Mucosa of descending colon (tissue), 3 donors: Measurements from ENCODE around the gene SCARB2. TPM values are rescaled to one million over a fixed set of nuclear protein-coding genes. Genes with fewer than 3 reads are reported as not detected.
"Not testable (repeated sequence)": the region's sequence is repeated elsewhere in the genome, so short reads cannot be mapped to it uniquely, and the experiment has no call there.

Experiments used
- ATAC-seq: fragments of 200-7000 bp; cut with Tn5 transposase; one replicate; pipeline ENCODE4 v1.9.1; 2020; ENCODE audit warnings: mild to moderate bottlenecking, moderate library complexity
- DNase-seq, 3 donors: peaks; one replicate each; pipeline ENCODE4 v3.0.0-alpha.2; 2020
- H3K36me3 ChIP-seq: fragments of 200-600 bp; one replicate; pipeline ENCODE4 v1.8.0; 2021; ENCODE audit warnings: low read depth, mild to moderate bottlenecking
- H3K4me1 ChIP-seq: fragments of 200-600 bp; one replicate; pipeline ENCODE4 v1.8.0; 2021; ENCODE audit warnings: low read depth, mild to moderate bottlenecking
- H3K4me3 ChIP-seq: fragments of 200-600 bp; one replicate; pipeline ENCODE4 v1.8.0; 2021; ENCODE audit warnings: mild to moderate bottlenecking
- H3K9me3 ChIP-seq: fragments of 200-600 bp; one replicate; pipeline ENCODE4 v1.8.0; 2021; ENCODE audit warnings: mild to moderate bottlenecking
- CTCF ChIP-seq: fragments of 200-600 bp; IDR thresholded peaks from one replicate; pipeline ENCODE4 v1.8.0; 2022; ENCODE audit warnings: antibody characterized with exemption, mild to moderate bottlenecking
- intact Hi-C, 2 donors: fragments of 100-400 bp; cut with DNase I in 1 of 2; cut with micrococcal nuclease in 1 of 2; formaldehyde crosslinking; loops; one replicate each; pipeline versions ENCODE4 v1.11.0 to v1.11.1; 2022; cut with DNase I, micrococcal nuclease
- total RNA-seq, 3 donors: library from RNA; stranded (reverse); fragmentation: NEBNext Ultra II Directional in 2 of 3; extraction: Animal tissue kit (Norgen Biotek cat#: 25700) in 2 of 3; gene quantifications; one replicate each; pipeline versions ENCODE4 v1.2.1 to v1.2.4, GENCODE V29; 2021 to 2023
- donor health status: DM: no; HTN: no; CAD: no; lungs with moderate emphysema.
- donor health status: DM: no; HTN: no; CAD: no.
- donor health status: DM: no; HTN: yes; CAD: no.

SCARB2 gene
- total RNA-seq, 3 donors from 2014 or later, result 148 to 183 (median 172) TPM

DNA sequence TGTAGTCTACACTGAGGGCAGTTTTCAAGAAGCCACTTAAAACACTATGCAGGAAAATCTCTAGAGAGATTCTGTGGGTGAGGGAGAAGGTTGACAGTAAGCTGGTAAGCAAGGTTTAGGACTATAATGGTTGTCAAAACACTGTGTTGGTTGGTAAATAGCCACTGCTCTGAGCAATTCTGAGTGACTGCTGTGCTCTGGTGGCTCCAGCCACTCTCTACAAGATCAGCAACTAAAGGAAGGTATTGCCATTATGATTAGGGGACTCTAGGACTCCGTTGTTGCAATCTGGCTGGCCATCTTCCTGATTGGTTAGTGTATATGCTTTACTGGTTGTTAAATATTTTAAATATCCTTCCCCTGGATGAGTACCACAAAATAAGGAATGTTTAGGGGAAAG is 32.4 kb upstream of the SCARB2 start:
- DNase-seq (no peak), ATAC-seq (peak; percentile 44)
- H3K4me3 ChIP-seq, result no peak overlapping the region
- H3K4me1 ChIP-seq, result no peaks in the 10 kb centered on the region
- TF ChIP-seq CTCF, result no peak
- intact Hi-C loops, result loop anchor here in 1 of 2 donors (10.0 kb wide), 1 partner anchor 129 kb away; no protein-coding TSS in a partner anchor
- H3K9me3 ChIP-seq, result no peaks in the 10 kb centered on the region
- no peaks in the 10 kb centered on the region for H3K36me3 ChIP-seq

DNA sequence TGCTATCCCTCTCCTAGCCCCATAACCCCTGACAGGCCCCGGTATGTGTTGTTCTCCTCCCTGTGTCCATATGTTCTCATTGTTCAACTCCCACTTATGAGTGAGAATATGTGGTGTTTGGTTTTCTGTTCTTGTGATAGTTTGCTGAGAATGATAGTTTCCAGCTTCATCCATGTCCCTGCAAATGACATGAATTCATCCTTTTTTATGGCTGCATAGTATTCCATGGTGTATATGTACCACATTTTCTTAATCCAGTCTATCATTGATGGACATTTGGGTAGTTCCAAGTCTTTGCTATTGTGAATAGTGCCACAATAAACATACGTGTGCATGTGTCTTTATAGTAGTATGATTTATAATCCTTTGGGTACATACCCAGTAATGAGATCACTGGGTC is 30.3 kb upstream of the SCARB2 start:
- not testable (repeated sequence) for ATAC-seq, H3K36me3 ChIP-seq, H3K9me3 ChIP-seq, DNase-seq, H3K4me1 ChIP-seq, H3K4me3 ChIP-seq
- intact Hi-C loops, result loop anchor here in 1 of 2 donors (10.0 kb wide), 1 partner anchor 131 kb away; no protein-coding TSS in a partner anchor

DNA sequence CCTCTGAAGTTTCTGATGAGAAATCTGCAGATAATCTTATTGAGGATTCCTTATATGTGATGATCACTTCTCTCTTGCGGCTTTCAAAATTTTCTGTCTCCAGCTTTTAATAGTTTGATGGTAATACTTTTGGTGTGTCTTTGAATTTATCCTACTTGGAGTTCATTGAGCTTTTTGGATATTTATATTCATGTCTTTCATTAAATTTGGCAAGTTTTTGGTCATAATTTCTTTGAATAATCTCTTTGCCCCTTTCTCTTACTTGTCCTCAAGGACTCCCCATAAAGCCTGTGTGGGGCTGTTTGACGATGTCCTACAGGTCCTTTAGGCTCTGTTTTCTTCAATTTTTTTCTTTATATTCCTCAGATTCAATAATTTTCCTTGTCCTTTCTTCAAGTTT is 26.6 kb upstream of the SCARB2 start:
- Histone ChIP-seq H3K4me1 (peaks cover 5% of the 10 kb centered on the region), H3K36me3 (no peaks in the 10 kb centered on the region), H3K4me3 (no peak overlapping the region), H3K9me3 (peaks cover 7% of the 10 kb centered on the region)
- ATAC-seq (no peak), DNase-seq (no peak)
- intact Hi-C loops, result loop anchor here in 1 of 2 donors (10.0 kb wide), 1 partner anchor 135 kb away; no protein-coding TSS in a partner anchor
- TF ChIP-seq CTCF, result no peak

DNA sequence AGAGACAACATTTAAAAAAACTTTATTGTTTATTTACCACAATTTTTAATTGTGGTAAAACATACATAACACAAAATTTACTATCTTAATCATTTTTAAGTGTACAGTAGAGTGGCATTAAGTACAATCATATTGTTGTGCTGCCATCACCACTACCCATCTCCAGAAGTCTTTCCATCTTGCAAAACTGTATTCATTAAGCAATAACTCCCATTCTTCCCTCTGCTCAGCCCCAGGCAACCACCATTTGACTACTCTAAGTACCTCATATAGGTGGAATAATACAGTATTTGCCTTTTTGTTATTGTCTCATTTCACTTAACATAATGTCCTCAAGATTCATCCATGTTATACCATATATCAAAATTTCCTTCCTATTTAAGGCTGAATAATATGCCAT is 25.1 kb upstream of the SCARB2 start:
- ATAC-seq (no peak), DNase-seq (no peak)
- H3K36me3 ChIP-seq, result no peaks in the 10 kb centered on the region
- intact Hi-C loops, result no loop called here
- peaks cover 7% of the 10 kb centered on the region for H3K9me3 ChIP-seq
- H3K4me3 ChIP-seq, result no peak overlapping the region
- H3K4me1 ChIP-seq, result peaks cover 5% of the 10 kb centered on the region
- TF ChIP-seq CTCF, result no peak

DNA sequence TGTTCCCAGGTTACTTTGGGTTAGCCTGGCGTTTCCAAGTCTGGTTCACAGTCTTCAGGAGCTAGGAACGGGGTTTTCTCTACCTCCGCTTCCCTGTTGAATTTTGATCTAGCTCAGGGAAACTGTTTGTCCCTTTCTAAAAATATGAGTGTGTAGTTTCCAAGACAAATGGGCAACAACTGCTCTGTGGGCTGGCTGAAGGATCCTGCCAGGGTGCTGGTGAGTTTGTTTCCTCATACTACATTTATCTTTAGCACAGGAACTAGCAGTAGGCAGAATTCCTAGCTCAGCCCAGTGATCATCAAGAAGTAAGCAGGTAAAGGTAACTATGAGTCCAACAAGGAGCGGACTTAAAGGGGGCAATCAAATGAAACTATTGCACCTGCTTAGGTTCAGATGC is 24.6 kb upstream of the SCARB2 start:
- peaks cover 7% of the 10 kb centered on the region for H3K9me3 ChIP-seq
- H3K4me1 ChIP-seq, result peaks cover 7% of the 10 kb centered on the region
- TF ChIP-seq CTCF, result no peak
- intact Hi-C loops, result no loop called here
- H3K36me3 ChIP-seq, result no peaks in the 10 kb centered on the region
- no peak for ATAC-seq
- DNase-seq, result no peak
- no peak overlapping the region for H3K4me3 ChIP-seq

DNA sequence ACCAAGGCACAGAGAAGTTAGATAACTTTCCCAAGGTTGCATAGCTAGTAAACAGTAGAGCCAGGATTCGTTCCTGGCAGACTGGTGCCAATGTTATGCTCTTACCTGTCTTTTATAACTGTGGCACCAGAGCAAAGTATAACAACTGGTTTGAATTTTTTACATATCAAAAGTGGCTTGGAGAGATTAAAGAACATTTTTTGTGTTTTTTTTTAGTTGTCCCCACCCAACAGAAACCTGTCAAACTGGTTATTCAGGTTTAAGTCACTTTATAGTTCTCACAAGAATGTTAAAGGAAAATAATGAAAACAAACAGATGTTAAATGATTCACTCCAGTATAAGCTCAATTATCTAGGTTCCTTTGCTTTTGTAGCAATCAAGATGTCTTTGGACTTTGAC is 22.3 kb upstream of the SCARB2 start:
- peak in 1 of 3 donors; percentile 62 for DNase-seq
- Histone ChIP-seq H3K36me3 (no peaks in the 10 kb centered on the region), H3K4me3 (no peak overlapping the region), H3K9me3 (peaks cover 7% of the 10 kb centered on the region), H3K4me1 (peaks cover 15% of the 10 kb centered on the region)
- intact Hi-C loops, result no loop called here
- peak; percentile 91 for ATAC-seq
- no peak for TF ChIP-seq CTCF
